RPMI8226 (cell line): ENCODE data around the gene ADAMTS3.
"Not testable (repeated sequence)": the region's sequence is repeated elsewhere in the genome, so short reads cannot be mapped to it uniquely, and the experiment has no call there.

Source experiments
- DNase-seq: peaks from one replicate; pipeline ENCODE4 v3.0.0-alpha.2; 2015

The ADAMTS3 gene

DNA sequence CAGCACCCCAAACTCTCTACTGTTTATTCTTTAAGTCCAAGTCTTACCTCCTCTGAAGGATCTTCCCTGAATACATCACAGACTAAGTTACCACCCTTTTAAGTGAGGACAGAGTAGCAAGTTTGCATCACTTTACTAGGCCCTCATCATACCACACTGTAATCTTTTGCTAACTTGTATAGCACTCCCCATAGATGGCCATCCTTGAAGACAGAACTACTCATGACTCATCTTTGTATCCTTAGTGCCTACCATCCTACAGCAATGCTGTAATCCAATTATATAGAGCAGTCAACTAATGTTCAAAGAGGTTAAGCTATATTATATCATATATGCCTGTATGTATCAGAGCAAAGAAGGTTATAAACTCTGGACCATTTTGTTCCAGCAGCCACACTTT, 101.4 kb downstream of the ADAMTS3 start:
- no peak for DNase-seq

DNA sequence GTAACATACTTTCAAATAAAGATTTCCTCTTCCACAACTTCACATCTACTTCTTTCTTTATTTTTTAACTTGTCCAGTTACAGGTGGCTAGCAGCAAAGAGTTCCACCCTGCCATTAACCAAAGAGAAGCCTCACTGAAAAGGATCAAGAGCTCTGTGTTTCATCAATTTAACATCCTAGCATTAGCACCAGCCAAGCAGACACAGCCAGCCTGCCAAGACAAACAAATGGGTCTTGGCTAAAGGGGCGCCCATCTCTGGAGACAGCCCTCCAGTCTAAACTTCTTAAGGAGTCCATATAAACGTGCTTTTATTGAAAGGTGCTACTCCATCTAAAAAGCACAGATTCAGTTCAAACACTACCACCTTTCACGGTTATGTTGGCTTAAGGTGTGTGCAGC, 105.3 kb downstream of the ADAMTS3 start:
- no peak for DNase-seq

DNA sequence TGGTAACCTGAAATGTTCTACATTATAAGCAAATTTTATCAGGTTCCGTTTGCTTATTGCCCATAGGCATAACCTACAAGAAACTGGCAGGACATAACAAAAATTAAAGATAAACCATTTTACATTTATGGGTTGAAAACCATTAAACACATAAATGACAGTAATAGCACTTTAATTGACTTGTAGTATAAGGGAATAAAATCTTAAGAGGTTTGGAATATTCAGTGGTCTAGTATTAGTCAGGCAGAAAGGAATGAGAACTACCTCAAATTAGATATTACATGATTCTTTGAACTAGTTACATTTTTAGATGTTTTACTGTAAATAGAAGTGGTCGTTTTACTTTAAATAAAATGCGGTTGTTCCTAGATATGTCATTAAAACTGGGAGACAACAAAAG, 111.9 kb downstream of the ADAMTS3 start:
- DNase-seq = no peak

DNA sequence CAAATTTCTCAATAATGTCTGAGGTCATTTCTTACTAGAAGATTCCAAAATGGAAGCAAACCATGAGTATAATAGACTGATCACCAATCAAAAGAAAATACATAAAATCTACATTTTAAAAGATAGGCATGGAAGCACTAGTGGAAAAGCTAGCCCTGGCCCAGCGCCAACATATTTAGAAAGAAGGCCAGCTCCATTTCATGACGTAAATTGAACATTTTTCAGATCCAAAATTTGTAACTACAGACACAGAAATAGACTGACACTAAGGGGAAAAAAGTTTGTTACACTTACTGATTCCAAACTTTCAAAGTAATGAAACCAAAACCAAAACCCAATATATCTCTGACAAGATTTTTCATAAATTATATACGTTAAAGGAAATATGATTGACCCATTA, 117.7 kb downstream of the ADAMTS3 start:
- DNase-seq = no peak

GRCh38 chr4:72449705-72450104, 119.3 kb downstream of the ADAMTS3 start:
- no peak for DNase-seq

DNA sequence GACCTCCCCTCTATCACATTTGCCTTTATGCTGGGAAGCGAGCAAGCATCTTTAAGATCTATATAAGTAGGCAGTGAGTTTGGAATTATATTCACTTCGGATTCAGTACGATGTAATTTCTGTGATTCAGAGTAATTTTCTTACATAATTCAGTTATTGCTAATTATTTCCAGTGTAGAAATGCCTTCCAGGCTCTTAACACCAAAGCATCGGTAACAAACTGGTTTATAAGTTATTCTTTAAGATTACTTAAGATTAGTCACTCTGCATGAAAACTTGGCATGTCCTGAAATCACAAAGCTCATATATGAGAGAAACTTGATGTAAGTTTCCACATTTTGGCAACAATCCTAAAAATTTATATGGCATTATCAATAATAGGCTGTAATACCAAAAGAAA, 120.8 kb downstream of the ADAMTS3 start:
- no peak for DNase-seq

GRCh38 chr4:72446353-72447055, 122.5 kb downstream of the ADAMTS3 start:
- no peak for DNase-seq

DNA sequence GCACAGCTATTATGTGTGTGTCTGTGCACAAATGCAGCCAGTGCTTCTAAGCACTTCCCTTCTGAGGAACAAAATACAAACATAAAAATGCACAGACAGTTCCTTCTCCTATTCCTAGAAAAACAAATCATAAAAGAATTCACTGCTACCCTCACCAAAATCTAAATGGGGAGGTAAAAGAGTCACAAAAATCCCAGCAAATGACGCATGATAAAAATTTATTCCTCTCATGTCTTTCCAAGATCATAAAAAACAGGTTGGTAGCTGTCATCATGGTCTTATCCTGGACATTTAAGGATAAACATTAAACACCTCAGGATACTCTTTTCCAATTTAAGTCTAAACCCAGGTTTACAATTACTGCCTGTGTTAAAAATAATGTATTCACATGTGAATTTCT, 124.9 kb downstream of the ADAMTS3 start:
- no peak for DNase-seq

GRCh38 chr4:72442715-72443114, 126.3 kb downstream of the ADAMTS3 start:
- no peak for DNase-seq

GRCh38 chr4:72442147-72442546, 126.9 kb downstream of the ADAMTS3 start:
- DNase-seq = no peak

- no peak for DNase-seq
Measured at GRCh38 chr4:72440386-72440785, 128.6 kb downstream of the ADAMTS3 start.

GRCh38 chr4:72432975-72433374, 136.0 kb downstream of the ADAMTS3 start:
- DNase-seq = no peak

- DNase-seq = no peak
Measured at GRCh38 chr4:72432282-72432681, 136.7 kb downstream of the ADAMTS3 start.

DNA sequence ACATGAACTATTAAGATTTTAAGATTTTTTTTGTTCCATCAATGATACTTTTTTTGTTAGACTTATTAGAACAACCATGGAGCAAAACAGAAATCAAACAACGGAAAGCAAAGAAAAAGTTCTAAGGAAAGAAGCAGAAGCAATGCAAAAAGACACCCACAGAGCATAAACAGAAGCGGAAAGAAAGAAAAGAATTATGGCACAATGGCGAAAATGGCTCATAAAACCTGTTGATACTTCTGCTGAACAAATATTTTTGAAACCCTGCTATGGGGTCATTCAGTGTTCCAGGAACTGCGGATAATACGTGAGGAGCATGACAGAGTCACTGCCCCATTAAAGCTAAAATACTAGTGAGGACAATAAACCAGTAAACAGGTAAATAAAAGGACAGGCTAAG, 138.0 kb downstream of the ADAMTS3 start:
- no peak for DNase-seq

- no peak for DNase-seq
Measured at GRCh38 chr4:72430050-72430449, 139.0 kb downstream of the ADAMTS3 start.

- no peak for DNase-seq
Measured at GRCh38 chr4:72429397-72429889, 139.6 kb downstream of the ADAMTS3 start.

DNA sequence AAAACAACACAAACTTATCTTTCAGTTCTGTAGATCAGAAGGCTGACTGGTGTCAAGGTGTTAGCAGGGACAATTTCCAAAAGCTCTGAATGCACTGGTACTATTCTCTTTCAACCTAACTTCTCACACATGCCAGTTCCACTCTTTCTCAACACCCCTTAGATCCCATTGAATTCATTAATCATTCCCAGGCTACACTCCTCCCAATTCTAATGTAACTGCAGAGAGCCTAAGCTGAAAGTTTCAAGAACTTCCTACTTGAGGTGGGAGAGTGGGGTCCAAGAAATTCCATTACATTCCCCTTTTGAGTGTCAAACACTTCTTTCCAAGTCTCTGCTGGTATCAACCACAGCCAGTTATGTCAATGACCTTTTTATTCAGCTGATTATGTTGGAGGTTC, 142.0 kb downstream of the ADAMTS3 start:
- DNase-seq = no peak

DNA sequence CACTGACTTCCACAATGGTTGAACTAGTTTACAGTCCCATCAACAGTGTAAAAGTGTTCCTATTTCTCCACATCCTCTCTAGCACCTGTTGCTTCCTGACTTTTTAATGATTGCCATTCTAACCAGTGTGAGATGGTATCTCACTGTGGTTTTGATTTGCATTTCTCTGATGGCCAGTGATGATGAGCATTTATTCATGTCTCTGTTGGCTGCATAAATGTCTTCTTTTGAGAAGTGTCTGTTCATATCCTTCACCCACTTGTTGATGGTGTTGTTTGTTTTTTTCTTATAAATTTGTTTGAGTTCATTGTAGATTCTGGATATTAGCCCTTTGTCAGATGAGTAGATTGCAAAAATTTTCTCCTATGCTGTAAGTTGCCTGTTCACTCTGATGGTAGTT, 143.1 kb downstream of the ADAMTS3 start:
- not testable (repeated sequence) for DNase-seq

DNA sequence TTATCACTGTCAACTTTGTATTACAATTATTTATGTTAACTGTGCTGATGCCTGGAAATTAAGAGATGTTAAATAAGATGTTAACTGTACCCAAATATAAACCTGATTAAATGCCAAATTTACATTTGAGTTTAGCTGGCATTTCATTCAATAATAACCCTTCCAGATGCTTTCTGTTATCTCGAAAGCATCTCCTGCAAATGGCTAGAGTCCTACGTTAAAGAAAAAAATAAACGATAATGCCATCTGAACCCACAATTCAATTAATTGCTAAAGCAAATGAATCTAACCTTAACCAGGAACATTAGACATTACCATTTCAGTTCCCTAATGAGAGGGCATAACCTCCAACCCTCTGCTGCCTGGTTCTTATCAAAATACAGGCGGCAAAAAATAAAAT, 145.0 kb downstream of the ADAMTS3 start:
- no peak for DNase-seq

GRCh38 chr4:72422416-72422815, 146.6 kb downstream of the ADAMTS3 start:
- no peak for DNase-seq

DNA sequence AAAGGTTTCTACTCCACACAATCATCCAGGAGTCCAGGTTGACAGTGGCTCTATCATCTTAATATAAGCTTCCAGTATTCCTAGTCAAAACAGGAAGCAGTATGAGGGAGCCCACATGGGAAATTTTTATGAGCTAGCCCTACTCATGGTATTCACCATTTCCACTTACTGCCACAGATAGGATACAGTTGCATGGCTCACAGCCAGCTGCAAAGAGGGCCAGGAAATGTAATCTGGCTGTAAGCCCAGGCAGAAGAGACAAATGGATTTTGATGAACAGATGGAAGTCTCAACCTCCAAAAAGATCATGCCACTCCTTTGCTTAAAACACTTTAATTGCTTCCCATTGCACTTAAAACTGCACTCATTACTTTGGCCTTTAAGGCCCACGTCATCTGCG, 150.6 kb downstream of the ADAMTS3 start:
- DNase-seq = no peak

GRCh38 chr4:72410158-72410557, 158.9 kb downstream of the ADAMTS3 start:
- DNase-seq = no peak

DNA sequence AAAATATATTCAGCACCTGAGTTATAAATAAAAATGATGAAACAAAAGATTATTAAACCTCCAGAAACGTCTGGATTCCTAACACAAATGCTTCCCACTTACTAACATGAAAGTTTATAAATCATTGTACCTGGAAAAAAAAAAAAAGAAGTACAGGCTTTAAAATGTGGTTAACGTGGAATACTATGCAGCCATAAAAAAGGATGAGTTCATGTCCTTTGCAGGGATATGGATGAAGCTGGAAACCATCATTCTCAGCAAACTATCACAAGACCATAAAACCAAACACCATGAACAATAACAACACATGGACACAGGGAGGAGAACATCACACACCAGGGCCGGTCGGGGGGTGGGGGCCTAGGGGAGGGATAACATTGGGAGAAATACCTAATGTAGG, 160.5 kb downstream of the ADAMTS3 start:
- no peak for DNase-seq

DNA sequence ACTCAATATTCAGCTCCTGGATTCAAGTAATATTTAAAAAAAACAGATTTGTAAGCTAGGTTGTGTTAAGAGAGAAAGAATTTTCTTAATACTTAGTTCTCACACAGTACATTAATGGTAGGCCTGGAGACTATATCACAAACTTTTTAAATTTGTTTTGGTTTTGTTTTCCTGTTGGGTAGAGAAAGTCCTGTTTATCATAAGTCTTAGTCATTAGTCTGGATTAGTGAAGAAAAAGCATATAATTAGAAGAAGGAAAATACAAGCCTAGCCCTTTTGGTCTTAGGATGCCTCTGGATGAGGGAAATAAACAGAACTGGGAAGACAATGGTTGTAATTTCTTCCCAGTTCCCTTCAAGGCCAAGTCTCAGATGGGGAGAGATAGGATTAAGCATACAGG, 163.6 kb downstream of the ADAMTS3 start:
- no peak for DNase-seq

GRCh38 chr4:72397314-72397713, 171.7 kb downstream of the ADAMTS3 start:
- no peak for DNase-seq
